GM19324 (cell line): Measurements from ENCODE around the gene ATP2B2.

ENCODE experiments used
- ATAC-seq: cut with Tn5 transposase; IDR thresholded peaks from one replicate; pipeline ENCODE4 v1.9.1; 2021; ENCODE audit warnings: mild to moderate bottlenecking, moderate library complexity; ENCODE audit not compliant: unreplicated experiment, low FRiP score

ATP2B2 gene

DNA sequence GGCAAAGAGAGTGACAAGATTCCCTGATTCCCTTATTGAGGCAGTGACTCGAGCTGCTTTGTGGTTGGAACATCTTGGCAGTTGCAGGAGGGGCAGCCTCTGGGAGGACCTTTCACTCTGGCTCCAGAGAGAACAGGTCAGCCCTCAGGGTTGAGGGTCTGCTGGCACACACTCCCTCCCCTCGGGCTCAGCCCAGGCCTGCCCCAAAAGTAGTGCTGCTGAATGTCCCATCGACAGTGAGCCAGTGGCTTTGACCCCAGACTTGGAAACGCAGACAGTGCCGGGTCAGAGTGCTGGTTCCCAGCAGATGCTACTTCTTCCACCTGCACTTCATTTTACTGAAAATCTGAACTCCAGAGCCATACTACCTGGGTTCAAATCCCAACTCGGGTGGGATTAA is 25.6 kb upstream of the ATP2B2 start:
- no peak for ATAC-seq

DNA sequence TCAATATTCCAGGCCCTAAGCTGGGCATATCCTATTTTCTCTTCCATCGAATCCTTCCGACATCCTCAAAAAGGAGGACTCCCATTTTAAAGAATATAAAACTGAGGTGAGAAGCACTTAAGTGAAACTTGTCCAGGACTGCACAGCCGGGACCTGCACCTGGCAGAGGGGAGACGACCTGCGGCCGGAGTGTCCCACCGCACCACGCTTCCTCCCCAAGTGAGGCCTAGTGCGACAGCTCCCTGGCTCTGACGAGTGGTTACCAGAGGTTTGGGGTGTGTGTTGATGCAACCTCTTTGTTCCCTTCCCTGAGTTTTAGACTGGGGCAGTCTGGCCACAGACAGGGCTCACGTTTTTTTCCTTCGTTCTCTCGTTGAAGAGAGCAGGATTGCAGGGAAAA is 24.9 kb upstream of the ATP2B2 start:
- no peak for ATAC-seq

DNA sequence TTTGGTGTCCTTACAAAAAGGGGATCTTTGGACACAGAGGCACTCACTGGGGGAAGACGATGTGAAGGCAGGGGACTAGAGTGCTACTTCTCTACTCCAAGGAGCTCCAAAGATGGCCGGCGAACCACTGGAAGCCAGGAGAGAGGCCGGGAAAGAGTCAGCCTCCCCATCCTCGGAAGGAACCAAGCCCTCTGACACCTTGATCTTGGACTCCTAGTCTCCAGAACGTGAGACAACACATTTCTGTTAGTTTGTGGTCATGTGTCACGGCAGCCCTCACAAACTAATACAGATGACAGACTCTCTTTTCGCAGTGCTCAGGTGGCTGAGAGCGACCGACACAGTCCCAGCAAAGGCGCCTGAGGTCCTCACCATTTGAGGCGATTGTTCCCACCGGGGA is 24.4 kb upstream of the ATP2B2 start:
- ATAC-seq = no peak

DNA sequence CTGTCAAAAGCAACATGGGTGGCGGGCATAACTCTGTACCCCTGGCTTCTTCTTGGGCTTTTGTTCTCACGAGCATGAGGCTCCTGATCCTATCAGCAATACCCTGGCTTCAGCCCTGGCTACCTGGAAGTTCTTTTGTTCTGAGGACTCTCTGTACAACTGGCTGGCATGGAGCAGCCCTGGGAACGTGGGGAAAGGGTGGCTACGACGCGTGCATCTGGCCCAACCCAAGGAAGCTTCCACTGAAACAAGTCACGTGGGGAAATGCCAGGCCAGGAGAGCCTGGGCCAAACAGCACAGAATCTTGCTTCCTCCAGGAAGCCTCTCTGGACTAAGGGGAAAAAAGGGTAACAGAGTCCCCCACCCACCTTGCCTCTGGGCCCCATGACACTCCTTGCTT is 22.7 kb upstream of the ATP2B2 start:
- no peak for ATAC-seq

DNA sequence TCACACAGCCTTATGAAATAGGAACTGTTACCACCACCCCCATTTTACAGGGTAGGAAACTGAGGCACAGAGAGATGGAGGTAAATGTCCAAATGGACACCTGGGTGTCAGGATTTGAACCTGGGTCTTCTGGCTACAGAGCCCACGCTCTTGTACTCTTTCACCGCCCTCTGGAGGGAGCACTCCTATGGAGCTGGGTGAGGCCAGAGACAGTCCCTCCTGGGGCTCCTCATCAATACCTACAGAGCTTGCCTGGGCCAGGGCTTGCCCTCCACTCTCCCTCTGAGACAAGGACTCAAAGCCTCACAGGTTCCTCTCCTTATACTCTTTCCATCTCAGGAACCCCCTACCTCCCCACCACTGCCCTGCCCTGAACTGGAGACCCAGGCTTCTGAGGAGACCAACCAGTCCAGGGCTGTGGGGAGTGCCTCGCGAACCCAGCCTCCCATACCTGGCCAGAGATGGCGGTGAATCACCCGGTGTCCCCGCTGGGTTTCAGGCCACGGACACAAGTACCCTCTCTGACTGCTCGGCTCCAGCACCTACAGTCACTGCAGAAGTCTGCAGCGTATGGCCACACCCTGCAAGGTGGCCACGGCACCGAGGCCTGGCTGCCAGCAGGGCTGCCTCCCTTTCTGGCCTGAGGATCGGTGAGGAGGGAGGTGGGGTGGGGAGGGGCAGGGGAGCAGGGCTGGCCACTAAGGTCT is 22.1 kb upstream of the ATP2B2 start:
- no peak for ATAC-seq

DNA sequence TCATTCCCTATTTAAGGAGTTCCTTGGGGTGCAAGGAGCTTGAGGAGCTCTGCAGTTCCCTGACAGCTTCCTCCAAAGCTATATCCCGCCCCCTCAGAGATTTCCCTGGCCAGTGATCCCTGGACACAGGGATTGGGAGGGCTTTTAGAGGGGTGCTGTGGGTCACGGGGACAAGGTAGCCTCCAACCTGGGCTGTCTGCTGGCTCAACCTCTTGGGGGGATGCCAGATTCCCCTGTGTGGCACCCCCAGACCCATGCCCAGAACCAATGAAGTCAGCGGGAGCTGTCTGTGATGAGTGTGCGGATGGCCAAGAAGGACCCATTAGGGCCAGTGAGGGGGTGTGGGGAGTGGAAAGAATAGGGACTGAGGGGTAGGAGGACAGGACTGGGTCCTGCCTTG is 21.0 kb upstream of the ATP2B2 start:
- no peak for ATAC-seq

DNA sequence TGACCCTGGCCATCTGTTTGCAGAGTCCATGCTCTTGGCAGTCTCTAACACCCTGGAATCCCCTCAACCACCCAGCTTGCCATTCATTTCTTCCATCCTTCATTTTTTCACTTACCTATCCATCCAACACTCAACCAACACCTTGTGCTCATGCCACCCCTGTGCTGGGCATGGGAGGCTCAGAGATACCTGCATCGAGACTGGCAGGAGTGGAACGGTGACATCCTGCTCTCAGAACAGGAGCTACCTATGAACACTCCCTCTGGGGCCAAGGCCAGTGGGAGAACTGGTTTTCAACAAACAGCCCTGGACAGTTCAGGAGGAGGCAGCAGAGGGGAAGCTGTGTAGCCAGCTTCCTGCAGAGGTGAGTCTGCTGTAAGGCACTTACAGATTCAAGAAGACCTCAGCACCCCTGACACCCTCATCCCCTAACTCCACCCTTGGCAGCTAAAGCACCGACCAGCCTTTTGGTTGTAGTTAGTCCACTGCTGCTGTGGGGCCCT is 19.5 kb upstream of the ATP2B2 start:
- no peak for ATAC-seq

DNA sequence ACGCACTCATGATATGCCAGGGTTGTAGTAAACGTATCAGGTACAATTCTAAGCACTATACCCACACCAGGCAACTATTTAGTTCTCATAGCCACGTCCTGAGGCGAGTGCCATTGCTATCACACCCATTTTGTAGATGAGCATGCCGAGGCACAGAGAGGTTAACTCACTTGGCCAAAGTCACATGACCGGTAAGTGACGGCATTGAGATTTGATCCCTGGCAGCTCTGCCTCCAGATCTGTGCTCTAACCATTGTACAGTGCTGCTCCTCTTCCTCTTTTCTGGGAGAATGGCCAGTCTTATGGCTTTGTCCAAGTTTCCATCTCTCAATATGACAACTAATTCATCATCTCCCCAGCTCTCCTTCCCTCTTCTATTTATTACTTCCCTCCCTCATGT is 18.9 kb upstream of the ATP2B2 start:
- no peak for ATAC-seq

DNA sequence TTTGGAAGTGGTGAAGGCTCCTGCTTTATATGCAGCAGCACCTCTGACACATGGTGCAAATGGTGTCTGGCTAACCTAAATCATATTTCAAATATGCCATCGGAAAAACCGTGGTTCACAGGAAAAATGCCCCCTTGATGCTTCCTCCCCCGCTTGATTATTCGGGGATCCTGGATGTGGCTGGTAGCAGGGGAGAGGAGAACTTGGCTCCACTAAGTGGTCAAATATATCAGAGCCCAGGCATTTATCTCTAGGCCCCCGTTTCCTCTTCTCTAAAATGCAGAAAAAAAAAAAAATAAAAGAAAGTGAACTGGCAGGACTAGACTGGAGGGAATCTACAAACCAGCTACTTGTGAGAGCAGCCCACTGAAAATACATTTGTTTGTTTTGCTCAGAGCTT is 18.2 kb upstream of the ATP2B2 start:
- ATAC-seq = no peak

DNA sequence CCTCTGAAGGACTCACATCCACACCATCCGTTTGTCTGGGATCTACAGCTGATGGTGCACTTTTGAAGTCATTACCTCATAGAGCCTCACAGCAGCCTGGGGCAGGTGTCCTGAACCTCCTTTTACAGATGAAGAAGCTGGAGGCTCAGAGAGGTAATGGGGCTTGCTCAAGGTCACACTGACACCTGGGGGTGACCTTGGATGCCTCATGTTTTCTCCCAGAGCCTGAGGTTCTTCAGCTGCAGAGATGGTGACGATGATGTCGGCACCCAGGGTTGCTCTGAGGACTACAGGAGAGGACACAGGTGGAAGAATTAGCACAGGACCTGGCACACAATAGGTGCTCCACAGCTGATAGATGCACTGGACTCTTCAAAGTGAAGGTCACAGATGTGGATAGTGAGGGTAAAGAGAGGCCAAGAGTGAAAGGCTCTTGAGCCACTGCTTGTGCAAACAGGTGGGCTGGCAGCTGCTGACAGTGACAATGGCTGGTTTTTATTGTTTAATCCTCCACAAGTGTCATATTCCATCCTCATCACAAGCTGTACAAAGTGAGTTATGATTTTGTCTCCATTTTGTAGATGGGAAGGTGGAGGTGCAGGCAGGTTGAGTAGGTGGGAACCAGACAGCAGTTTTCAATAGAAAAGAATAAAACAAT is 17.4 kb upstream of the ATP2B2 start:
- no peak for ATAC-seq

DNA sequence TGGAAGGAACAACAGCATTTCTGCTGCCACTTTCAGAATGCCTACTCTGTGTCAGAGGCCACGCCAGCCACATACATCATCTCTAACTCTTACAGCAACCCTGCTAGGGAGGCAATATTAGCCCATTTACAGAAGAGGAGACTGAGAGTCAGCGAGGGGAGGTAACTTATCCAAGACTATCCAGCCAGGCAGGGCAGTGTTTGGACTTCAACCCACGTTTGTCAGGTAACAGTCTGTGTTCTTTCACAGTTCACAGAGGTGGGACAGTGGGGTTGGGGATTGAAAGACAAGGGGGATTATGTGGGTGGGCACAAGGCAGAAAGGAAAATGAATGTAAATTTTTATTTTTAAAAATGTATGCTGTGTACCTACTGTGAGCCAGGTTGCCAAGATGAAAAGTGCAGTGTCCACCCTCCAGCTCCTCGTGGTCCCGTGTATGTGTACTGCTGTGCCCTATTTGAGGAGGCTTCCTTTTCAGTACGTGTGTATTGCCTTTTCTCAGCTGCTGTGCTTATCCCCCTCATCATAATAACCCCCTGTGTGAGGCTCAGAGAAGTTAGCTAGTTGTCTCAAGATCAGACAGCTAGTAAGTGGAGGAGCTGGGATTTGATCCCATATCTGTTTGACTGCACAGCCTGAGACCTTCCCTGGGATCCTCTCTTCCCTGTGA is 16.5 kb upstream of the ATP2B2 start:
- ATAC-seq = no peak

DNA sequence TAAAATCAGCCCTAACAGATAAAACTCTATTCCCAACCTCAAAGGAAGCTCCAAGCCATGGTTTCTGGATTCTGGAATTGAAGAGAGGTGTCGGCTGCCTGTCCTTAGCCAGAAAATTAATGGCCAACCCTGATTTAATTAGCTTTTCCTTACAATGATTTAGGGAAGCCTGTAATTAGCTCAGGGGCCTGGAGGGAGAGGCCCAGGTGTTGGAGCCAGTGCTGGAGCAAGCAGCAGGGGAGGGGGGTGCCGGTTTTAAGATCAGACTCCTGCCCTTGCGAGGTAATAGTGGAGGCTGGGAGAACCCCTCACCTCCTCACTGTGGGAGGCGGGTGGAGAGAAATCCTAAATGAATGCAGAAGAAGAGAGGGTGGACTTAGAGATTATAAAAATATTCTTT is 14.7 kb upstream of the ATP2B2 start:
- ATAC-seq = no peak

DNA sequence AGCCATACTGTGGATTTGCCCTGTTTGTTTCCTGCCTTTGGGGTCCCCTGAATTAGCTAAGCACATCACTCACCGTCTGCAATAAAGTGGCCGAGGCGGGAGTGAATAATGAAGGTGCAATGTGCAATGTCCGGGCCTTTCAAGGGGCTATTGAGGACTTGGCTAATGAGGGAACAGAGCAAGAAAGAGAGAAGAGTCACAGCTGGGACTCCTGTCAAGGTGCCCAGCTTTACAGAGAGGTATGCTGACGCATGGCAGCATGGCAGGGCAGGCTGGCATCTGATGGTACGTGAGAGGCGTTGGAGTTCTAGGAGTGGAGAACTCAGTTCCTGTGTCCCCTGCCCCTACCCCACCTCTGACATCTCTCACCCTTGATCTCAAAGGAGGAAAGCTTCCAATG is 13.8 kb upstream of the ATP2B2 start:
- no peak for ATAC-seq

DNA sequence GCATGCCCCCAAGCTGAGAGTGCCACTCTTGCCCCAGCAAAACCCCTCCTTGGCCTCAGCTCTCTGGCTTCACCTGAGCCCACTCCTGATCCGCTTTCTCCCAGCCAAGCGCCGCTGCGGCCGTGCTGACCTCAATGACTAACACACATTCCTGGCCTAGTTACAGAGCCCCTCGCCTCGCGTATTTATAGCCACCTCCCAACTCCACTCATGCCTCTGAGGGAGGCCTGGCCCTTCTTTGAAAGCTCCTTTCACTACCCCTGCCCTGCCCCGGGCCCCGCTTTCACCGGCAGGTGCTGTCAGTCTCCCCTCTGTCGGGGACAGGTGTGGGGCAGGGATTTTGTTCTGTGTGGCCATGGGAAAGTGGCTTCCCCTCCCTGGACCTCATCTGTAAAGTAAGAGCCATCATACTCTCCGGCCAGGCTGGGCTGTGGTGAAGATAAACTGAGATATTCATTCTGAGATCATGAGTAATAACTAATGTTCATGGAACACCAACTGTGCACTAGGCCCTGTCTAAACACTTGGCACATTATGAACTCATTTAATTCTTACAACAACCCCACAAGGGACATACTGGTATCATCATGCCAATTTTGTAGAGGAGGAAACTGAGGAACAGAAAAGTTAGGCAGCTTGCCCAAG is 13.2 kb upstream of the ATP2B2 start:
- no peak for ATAC-seq

DNA sequence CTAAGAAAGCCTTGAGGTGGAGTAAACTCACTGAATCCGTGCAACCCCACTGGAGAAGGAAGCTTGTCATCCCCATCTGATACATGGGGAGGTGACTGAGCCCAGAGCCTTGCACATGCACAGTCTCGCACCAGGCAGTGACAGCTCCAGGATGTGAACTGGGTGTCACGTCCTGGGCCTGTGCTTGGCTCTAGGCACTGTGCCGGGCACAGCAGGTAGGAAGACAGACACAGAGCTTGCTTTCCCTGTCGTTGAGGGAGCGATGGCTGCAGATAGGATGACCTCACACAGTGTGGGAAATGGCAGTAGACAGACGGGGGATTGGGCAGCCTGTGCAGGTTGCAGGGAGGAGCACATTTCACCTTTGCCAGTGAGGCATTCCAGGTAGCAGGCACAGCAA is 12.2 kb upstream of the ATP2B2 start:
- ATAC-seq = no peak

DNA sequence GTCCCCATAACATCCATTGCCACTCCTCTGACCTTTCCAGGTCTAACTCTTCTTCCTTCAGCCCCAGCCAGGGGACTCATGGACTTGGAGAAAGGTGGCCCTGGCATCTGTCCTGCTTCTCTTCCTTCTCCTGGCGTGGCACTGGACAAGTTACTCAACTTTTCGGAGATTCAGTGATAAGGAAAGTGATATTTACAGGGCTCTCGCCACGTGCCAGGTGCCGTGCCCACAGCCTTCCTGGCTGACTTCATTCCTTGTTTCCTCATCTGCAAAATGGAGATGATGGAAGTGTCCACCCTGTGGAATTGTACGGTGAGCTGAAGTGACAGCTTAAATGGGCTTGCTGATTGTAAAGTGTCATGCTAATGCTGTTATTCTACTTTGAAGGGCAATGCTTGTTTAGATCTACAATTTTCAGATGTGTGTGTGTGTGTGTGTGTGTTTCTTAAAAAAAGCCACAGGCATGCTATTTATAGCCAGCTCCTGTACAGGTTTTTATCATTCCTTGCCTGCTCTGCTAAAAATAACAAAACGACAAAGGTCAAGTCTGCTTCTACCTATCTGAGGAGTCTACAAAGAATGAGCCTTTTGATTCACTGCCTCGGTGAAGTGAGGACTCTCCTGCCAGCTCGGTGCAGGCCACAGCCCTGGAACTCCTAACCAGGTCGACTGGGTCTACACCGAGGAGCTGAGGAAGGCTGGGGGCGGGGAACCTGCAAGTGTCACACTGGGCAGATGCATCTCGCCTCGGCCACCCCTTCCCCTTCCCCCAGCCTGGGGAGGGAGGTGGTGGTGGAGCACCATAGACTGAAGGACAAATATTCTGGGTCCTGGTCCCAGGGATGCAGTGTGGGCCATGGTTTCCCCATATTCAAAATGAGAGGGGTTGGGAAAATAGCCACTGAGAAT is 11.4 kb upstream of the ATP2B2 start:
- no peak for ATAC-seq

DNA sequence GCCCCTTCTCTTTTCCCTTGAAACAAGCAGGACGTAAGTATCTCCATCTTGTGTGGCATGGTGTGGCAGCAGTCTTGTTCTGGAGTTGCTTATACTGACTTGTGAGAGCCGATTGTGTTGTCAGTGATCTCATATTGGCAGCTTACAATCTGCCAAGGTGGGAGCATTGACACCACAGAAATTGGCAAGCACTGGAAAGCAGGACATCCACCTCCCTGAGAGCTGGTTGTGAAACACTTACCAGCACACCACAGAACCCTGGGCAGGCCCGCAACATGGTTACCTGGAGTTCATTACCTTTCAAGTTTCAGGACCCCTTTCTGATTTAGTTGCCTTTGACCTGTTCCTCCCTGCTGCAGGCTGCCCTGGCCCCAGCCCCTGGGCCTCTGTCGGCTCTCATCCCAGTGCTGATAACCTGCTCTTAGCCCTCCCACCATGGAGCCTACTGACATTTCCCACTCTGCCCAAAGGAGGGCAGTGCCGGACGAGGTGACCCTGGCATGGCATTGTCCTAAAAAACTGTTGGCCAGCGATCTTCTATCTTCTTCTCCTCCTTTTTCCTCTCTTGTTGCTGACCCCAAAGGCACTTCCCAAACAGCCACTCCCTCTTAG is 10.6 kb upstream of the ATP2B2 start:
- no peak for ATAC-seq

DNA sequence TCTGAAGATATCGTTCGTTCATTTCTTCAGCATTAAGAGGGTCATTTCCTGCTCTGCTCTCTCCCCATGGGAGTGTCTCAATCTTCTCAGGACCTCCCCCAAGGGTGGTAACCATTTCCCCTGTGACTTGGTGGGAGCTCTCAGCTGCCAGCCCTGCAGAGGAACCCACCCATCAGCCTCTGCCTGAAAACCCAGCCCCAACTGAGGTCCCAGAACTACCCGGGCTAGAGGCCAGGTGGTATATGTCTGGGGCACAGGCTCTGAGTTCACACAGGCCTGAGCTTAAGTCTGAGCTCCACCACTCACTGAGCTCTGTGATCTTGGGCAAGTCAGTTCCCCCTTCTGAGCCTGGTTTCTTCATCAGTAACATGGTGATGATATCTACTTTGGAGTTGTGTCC is 10.0 kb upstream of the ATP2B2 start:
- ATAC-seq = no peak

DNA sequence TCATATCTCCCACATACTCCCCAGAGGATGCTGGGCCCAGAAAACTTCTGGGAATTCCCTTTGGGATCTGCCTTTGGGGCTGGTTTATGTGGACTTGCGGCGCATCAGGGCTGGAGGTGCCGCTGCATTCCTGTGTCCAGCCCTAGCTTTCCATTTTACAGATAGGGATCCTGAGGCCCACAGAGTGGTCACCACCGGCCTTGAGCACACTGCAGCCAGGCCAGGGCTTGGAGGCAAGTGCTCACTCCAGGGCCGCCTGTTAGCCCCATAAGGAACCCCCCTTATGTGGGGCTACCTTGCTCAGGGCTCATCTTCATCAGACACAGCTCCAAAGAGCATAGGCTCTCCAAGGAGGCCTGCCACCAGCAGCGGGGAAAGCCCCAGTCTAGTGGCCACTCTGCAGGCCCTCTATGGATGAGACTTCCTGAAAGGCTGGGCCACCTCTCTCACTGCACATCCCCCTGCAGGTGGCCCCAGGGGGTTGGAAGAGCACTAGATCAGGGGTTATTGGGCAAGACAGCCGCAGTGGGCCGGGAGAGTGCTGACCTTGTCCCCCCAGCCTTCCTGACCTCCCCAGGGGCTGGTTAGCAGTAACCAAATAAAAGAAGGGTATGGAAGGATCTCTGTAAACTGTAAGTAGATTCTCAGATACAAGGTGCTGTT is 9.2 kb upstream of the ATP2B2 start:
- no peak for ATAC-seq
